ENCODE measurements around the gene ROPN1L.
"Not testable (repeated sequence)": the region's sequence is repeated elsewhere in the genome, so short reads cannot be mapped to it uniquely, and the experiment has no call there.

ROPN1L gene

DNA sequence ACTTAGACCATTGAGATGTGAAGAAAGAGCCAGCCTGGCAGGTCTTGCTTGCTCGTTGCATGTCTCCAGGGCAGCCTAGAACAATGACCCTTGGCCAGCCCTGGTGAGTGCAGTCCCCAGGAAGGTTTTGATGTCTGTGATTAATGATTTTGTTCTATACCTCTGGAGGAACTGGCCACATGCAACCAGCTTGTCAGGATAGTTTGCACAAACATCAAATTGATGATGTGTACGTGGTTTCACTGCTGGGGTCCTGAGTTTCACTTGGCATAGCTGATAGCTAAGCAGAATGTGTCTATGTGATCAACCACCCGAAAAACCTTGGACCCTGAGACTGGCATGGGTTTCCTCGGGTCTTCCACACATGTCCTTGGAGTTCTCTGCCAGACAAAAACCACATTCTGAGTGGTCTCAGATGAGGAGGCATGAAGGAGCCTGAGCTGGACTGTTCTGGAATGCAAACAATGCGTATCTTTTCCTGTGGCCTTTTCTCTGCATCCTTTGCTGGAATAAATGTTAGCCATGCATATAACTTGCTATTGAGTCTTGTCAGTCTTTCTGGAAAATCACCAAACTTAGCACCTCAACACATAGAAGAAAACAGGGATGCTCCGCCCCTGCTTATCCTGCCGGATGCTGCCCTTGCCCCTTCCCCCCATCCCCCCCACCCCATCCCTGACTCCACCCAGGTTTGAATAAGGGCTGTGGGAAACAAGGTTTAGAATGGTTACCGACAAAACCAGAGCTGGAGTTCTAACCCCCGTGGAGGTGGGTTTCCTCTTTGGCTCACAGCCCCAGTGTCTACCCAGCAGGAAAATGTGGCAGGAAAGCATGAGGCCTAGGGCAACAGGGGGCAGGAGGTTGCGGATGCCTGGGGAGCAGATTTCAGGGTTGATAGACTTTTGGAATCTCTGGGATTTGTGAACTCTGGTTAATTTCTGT, 72.1 kb downstream of the ROPN1L start:
- H3K4me3 ChIP-seq (ENCODE audit: control insufficient read depth, low read depth, low read length) = no peak overlapping the region
- TF ChIP-seq, protein P1, sequence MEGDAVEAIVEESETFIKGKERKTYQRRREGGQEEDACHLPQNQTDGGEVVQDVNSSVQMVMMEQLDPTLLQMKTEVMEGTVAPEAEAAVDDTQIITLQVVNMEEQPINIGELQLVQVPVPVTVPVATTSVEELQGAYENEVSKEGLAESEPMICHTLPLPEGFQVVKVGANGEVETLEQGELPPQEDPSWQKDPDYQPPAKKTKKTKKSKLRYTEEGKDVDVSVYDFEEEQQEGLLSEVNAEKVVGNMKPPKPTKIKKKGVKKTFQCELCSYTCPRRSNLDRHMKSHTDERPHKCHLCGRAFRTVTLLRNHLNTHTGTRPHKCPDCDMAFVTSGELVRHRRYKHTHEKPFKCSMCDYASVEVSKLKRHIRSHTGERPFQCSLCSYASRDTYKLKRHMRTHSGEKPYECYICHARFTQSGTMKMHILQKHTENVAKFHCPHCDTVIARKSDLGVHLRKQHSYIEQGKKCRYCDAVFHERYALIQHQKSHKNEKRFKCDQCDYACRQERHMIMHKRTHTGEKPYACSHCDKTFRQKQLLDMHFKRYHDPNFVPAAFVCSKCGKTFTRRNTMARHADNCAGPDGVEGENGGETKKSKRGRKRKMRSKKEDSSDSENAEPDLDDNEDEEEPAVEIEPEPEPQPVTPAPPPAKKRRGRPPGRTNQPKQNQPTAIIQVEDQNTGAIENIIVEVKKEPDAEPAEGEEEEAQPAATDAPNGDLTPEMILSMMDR (conservative IDR thresholded peaks at IDR 0.05; ENCODE audit: control insufficient read depth, insufficient read depth, low read depth, low read length) = no peak
- DNase-seq (ENCODE audit: low read depth) = peak; percentile 88

DNA sequence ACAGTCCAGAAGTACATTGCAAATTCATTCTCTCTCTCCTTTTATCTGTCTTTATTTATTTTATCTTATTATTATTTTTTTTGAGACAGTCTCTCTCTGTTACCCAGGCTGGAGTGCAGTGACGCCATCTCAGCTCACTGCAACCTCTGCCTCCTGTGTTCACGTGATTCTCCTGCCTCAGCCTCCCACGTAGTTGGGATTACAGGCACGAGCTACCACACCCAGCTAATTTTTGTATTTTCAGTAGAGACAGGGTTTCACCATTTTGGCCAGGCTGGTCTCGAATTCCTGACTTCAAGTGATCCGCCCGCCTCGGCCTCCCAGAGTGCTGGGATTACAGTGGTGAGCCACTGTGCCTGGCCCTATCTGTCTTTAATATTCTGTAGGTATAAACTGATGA, 72.9 kb downstream of the ROPN1L start:
- DNase-seq (ENCODE audit: low read depth); H3K4me3 ChIP-seq (ENCODE audit: control insufficient read depth, low read depth, low read length): not testable (repeated sequence)

All from fibroblast of mammary gland (primary cell).